ENCODE data around the gene BCAS3.

BCAS3 gene

DNA sequence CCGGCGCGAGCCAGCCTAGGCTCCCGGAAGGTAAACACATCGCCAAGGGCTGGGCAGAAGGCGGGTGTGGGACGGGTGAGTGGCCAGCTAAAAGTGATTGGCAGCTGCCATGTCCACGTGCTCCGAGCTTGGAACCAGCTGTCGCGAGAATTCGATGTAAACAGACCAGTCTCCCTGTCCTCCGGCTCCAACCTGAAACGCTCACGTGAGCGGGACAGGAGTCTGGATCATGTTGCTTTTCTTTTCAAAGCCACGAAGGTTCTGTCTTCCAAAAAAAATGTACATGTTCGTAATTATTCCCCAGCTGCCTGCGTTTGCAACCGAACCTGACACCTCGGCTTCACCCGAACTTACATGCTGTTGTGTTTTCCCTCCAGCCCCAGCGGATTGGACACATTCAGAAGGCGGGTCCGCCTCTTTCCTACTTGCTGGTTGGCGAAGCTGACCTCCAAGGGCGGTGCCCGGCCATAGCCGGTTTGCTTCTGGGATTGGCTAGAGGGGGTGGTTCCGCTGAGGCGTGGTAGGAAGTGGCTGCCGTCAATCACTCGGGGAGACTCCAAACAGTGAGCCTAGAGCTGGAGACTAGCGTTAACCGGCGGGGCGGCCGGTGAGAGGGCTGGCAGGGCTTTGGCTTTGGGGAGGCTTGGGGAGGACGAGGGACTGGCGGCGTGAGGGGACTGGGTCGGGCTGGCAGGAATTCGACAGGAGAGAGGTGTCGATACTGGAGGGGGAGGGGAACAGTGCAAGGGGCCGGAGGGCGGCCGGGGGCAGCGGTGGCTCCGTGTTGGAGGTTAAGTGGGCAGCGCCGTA lies at the start of gene BCAS3:
Gene BCAS3, plus strand, starts transcription at position 544 of the 810 bp plus-strand sequence.
- H3K36me3 ChIP-seq (ENCODE audit: insufficient read depth, low read length): no peaks in the 10 kb centered on the region

DNA sequence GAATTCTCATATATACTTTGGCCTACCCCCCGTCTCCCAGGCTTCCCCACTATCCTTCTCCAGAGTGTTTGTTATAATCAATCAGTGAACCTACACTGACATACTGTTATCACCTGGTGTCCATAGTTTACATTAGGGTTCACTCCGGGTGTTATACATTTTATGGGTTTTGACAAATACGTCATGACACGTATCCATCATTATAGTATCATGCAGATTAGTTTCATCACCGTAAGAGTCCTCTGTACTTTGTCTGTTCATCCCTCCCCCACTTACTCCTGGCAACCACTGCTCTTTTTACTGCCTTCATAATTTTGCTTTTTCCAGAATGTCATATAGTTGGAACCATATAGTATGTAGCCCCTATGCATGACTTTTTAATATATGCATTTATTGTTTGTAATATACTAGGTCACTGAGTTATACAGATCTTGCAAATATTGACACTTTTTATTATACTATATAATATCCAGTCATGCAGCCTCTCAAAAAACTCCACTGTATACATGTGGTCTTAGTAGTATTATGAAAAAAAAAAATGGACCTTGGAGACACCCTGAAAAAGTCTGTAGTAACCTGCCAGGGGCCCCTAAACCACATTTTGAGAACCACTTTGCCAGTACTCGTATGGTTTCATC lies 49.3 kb upstream of the BCAS3 start:
- no peak overlapping the region for H3K27ac ChIP-seq (ENCODE audit: low read depth, low read length)
- no peaks in the 10 kb centered on the region for H3K27me3 ChIP-seq (ENCODE audit: control insufficient read depth in 1 of 2, insufficient read depth in 2 of 2, low read length in 2 of 2)
- H3K9me3 ChIP-seq (ENCODE audit: low read length): no peaks in the 10 kb centered on the region
- no peak overlapping the region for H3K4me3 ChIP-seq (ENCODE audit: low read depth in 1 of 2, low read length in 2 of 2)
- H3K36me3 ChIP-seq (ENCODE audit: insufficient read depth, low read length): no peaks in the 10 kb centered on the region
- H3K9ac ChIP-seq (ENCODE audit: low read length): no peak overlapping the region
- H3K4me1 ChIP-seq (ENCODE audit: insufficient read depth, low read length): no peaks in the 10 kb centered on the region

More for the DNA sequence above, at the start of gene BCAS3:
- Histone ChIP-seq H3K9me3 (ENCODE audit: low read length) (no peaks in the 10 kb centered on the region), H3K9ac (ENCODE audit: low read length) (peak within 1 kb of the TSS; percentile 42), H3K4me3 (ENCODE audit: low read depth in 1 of 2, low read length in 2 of 2) (peak within 1 kb of the TSS; percentile 65 to 66), H3K4me1 (ENCODE audit: insufficient read depth, low read length) (peaks cover 8% of the 10 kb centered on the region), H3K27me3 (ENCODE audit: control insufficient read depth in 1 of 2, insufficient read depth in 2 of 2, low read length in 2 of 2) (no peaks in the 10 kb centered on the region), H3K27ac (ENCODE audit: low read depth, low read length) (peak within 1 kb of the TSS; percentile 71)

DNA sequence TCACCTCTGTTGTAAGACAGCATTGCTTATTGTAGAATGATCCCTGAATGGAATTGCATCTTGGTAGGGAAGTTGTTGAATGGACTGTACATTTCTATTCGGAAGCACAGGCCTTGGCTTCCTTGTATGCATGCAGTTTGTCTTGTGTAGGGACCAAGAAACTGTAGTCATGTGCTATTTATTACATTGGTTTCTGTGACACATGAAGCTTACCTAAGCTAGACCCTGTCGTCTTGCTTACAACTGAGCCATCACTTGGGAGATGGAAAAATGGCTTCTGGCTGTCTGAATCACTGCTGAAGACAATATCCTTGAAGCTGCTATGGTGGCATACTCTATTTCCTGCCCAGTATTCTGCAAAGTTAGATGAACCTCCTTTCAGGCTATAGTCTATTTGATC lies 48.5 kb upstream of the BCAS3 start:
- H3K4me1 ChIP-seq (ENCODE audit: insufficient read depth, low read length): no peaks in the 10 kb centered on the region
- H3K27me3 ChIP-seq (ENCODE audit: control insufficient read depth in 1 of 2, insufficient read depth in 2 of 2, low read length in 2 of 2): no peaks in the 10 kb centered on the region
- H3K36me3 ChIP-seq (ENCODE audit: insufficient read depth, low read length): peaks cover 4% of the 10 kb centered on the region
- no peaks in the 10 kb centered on the region for H3K9me3 ChIP-seq (ENCODE audit: low read length)
- H3K9ac ChIP-seq (ENCODE audit: low read length): no peak overlapping the region
- no peak overlapping the region for H3K27ac ChIP-seq (ENCODE audit: low read depth, low read length)
- H3K4me3 ChIP-seq (ENCODE audit: low read depth in 1 of 2, low read length in 2 of 2): no peak overlapping the region

DNA sequence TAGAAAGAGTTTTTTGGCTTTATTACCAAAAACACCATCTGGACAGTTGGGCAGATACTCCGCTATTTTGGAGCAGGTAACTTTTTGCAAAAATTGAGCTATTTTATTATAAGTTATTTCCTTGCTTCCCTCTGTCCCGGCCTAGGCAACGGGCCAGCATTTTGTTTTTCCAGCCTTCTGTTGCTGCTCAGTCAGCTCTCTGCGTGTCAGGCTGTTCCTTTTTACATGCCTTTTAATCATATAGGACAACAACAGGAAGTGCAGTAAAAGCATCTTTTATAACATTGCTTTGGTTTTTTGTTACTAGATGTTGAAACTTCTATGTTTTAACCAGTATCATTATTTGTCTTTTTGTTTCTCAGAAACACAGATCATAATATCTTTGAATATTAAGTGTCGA lies 47.3 kb upstream of the BCAS3 start:
- H3K9me3 ChIP-seq (ENCODE audit: low read length): no peaks in the 10 kb centered on the region
- H3K9ac ChIP-seq (ENCODE audit: low read length): no peak overlapping the region
- H3K27me3 ChIP-seq (ENCODE audit: control insufficient read depth in 1 of 2, insufficient read depth in 2 of 2, low read length in 2 of 2): no peaks in the 10 kb centered on the region
- H3K4me1 ChIP-seq (ENCODE audit: insufficient read depth, low read length): no peaks in the 10 kb centered on the region
- H3K4me3 ChIP-seq (ENCODE audit: low read depth in 1 of 2, low read length in 2 of 2): no peak overlapping the region
- H3K27ac ChIP-seq (ENCODE audit: low read depth, low read length): no peak overlapping the region
- H3K36me3 ChIP-seq (ENCODE audit: insufficient read depth, low read length): peaks cover 8% of the 10 kb centered on the region

DNA sequence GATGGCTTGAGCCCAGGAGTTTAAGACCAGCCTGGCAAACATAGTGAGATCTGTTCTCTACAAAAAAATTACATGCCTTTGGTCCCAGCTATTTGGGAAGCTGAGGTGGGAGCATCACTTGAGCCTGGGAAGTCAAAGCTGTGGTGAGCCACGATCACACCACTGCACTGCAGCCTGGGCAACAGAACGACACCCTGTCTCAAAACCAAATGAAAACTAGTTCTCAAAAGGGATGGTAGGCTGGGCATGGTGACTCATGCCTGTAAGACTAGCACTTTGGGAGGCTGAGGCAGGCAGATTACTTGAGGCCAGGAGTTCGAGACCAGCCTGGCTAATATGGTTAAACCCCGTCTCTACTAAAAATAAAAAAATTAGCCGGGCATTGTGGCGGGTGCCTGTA lies 46.5 kb upstream of the BCAS3 start:
- Histone ChIP-seq H3K9me3 (ENCODE audit: low read length) (no peaks in the 10 kb centered on the region), H3K4me3 (ENCODE audit: low read depth in 1 of 2, low read length in 2 of 2) (no peak overlapping the region), H3K36me3 (ENCODE audit: insufficient read depth, low read length) (peaks cover 16% of the 10 kb centered on the region), H3K27ac (ENCODE audit: low read depth, low read length) (no peak overlapping the region), H3K27me3 (ENCODE audit: control insufficient read depth in 1 of 2, insufficient read depth in 2 of 2, low read length in 2 of 2) (no peaks in the 10 kb centered on the region), H3K4me1 (ENCODE audit: insufficient read depth, low read length) (no peaks in the 10 kb centered on the region), H3K9ac (ENCODE audit: low read length) (no peak overlapping the region)

DNA sequence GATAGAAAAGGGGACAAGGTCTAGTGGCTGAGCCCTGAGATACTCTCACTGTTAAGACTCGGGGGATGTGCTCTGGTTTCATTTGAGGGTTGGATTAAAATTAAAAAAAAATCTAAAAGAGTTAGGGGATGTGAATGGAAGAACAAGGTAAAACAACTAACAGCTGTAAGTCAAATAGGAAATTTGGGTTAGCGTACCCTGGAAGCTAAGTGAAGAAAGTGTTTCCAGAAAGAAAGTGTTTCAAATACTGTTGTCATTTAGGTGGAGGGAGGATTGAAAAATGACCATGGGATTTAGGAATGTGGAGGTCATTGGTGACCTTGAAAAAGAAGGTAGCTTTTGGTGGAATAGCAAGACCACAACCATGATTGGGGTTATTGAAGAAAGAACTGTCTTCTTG lies 40.0 kb upstream of the BCAS3 start:
- Histone ChIP-seq H3K9ac (ENCODE audit: low read length) (no peak overlapping the region), H3K4me1 (ENCODE audit: insufficient read depth, low read length) (peaks cover 6% of the 10 kb centered on the region), H3K4me3 (ENCODE audit: low read depth in 1 of 2, low read length in 2 of 2) (no peak overlapping the region), H3K27ac (ENCODE audit: low read depth, low read length) (no peak overlapping the region), H3K27me3 (ENCODE audit: control insufficient read depth in 1 of 2, insufficient read depth in 2 of 2, low read length in 2 of 2) (no peaks in the 10 kb centered on the region), H3K36me3 (ENCODE audit: insufficient read depth, low read length) (peaks cover 16% of the 10 kb centered on the region), H3K9me3 (ENCODE audit: low read length) (no peaks in the 10 kb centered on the region)

DNA sequence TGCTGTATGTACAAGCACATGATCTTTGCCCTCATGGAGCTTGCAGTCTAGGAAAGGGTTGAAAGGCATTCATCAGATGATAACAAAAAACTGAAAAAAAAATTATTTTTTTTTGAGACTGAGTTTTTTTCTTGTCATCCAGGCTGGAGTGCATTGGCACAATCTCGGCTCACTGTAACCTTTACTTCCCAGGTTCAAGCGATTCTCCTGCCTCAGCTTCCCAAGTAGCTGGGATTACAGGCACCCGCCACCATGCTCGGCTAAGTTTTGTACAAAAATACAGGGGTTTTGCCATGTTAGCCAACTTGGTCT lies 38.7 kb upstream of the BCAS3 start:
- Histone ChIP-seq H3K4me3 (ENCODE audit: low read depth in 1 of 2, low read length in 2 of 2) (no peak overlapping the region), H3K4me1 (ENCODE audit: insufficient read depth, low read length) (peaks cover 6% of the 10 kb centered on the region), H3K27me3 (ENCODE audit: control insufficient read depth in 1 of 2, insufficient read depth in 2 of 2, low read length in 2 of 2) (no peaks in the 10 kb centered on the region), H3K36me3 (ENCODE audit: insufficient read depth, low read length) (peaks cover 13% of the 10 kb centered on the region), H3K9ac (ENCODE audit: low read length) (no peak overlapping the region), H3K27ac (ENCODE audit: low read depth, low read length) (no peak overlapping the region), H3K9me3 (ENCODE audit: low read length) (no peaks in the 10 kb centered on the region)

DNA sequence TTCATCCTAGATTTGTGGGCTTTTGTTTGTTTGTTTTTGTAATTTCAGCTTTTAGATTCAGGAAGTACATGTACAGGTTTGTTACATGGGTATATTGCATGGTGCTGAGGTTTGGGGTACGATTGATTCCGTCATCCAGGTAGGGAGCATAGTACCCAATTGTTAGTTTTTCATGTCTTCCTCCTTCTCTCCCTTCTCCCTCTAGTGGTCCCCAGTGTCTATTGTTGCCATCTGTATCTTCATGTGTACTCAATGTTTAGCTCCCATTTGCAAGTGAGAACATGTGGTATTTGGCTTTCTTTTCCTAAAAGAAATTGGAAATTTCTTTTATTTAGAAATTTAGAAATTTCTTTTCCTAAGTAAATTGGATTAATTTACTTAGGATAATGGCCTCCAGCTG lies 37.1 kb upstream of the BCAS3 start:
- Histone ChIP-seq H3K4me1 (ENCODE audit: insufficient read depth, low read length) (peaks cover 6% of the 10 kb centered on the region), H3K36me3 (ENCODE audit: insufficient read depth, low read length) (peaks cover 6% of the 10 kb centered on the region), H3K27ac (ENCODE audit: low read depth, low read length) (no peak overlapping the region), H3K9me3 (ENCODE audit: low read length) (no peaks in the 10 kb centered on the region), H3K9ac (ENCODE audit: low read length) (no peak overlapping the region), H3K4me3 (ENCODE audit: low read depth in 1 of 2, low read length in 2 of 2) (no peak overlapping the region), H3K27me3 (ENCODE audit: control insufficient read depth in 1 of 2, insufficient read depth in 2 of 2, low read length in 2 of 2) (no peaks in the 10 kb centered on the region)

DNA sequence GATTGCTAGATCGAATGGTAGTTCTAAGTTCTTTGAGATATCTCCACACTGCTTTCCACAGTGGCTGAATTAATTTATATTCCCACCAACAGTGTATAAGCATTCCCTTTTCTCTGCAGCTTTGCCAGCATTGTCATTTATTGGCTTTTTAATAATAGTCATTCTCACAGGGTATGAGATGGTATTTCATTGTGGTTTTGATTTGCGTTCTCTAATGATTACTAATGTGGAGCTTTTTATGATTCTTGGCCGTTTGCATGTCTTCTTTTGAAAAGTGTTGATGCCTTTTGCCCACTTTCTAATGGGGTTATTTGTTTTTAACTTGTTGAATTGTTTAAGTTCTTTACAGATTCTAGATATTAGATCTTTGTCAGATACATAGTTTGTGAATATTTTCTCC lies 36.5 kb upstream of the BCAS3 start:
- H3K4me3 ChIP-seq (ENCODE audit: low read depth in 1 of 2, low read length in 2 of 2): no peak overlapping the region
- no peaks in the 10 kb centered on the region for H3K9me3 ChIP-seq (ENCODE audit: low read length)
- no peaks in the 10 kb centered on the region for H3K36me3 ChIP-seq (ENCODE audit: insufficient read depth, low read length)
- no peak overlapping the region for H3K27ac ChIP-seq (ENCODE audit: low read depth, low read length)
- peaks cover 10% of the 10 kb centered on the region for H3K4me1 ChIP-seq (ENCODE audit: insufficient read depth, low read length)
- H3K9ac ChIP-seq (ENCODE audit: low read length): no peak overlapping the region
- H3K27me3 ChIP-seq (ENCODE audit: control insufficient read depth in 1 of 2, insufficient read depth in 2 of 2, low read length in 2 of 2): no peaks in the 10 kb centered on the region

DNA sequence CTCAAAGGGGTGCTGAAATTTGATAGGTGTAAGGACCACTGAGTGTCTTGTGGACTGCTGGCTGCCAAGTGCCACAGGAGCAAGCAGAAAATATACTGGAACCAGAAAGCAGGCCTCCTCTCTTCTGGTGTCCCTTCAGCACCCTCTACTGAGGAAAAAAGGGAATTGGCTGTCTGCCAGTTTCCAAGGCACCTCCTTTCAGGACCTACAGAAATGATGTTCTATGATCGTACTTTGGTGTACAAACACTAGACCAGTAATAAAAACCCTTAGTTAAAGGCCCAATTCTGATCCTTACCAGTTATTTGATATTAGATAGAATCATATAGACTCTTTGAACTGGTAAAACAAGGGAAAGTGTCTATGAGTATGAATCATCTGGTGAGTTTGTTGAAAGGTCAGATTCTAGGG lies 35.8 kb upstream of the BCAS3 start:
- no peak overlapping the region for H3K4me3 ChIP-seq (ENCODE audit: low read depth in 1 of 2, low read length in 2 of 2)
- no peak overlapping the region for H3K27ac ChIP-seq (ENCODE audit: low read depth, low read length)
- peaks cover 11% of the 10 kb centered on the region for H3K4me1 ChIP-seq (ENCODE audit: insufficient read depth, low read length)
- no peaks in the 10 kb centered on the region for H3K36me3 ChIP-seq (ENCODE audit: insufficient read depth, low read length)
- H3K9ac ChIP-seq (ENCODE audit: low read length): no peak overlapping the region
- no peaks in the 10 kb centered on the region for H3K27me3 ChIP-seq (ENCODE audit: control insufficient read depth in 1 of 2, insufficient read depth in 2 of 2, low read length in 2 of 2)
- no peaks in the 10 kb centered on the region for H3K9me3 ChIP-seq (ENCODE audit: low read length)

DNA sequence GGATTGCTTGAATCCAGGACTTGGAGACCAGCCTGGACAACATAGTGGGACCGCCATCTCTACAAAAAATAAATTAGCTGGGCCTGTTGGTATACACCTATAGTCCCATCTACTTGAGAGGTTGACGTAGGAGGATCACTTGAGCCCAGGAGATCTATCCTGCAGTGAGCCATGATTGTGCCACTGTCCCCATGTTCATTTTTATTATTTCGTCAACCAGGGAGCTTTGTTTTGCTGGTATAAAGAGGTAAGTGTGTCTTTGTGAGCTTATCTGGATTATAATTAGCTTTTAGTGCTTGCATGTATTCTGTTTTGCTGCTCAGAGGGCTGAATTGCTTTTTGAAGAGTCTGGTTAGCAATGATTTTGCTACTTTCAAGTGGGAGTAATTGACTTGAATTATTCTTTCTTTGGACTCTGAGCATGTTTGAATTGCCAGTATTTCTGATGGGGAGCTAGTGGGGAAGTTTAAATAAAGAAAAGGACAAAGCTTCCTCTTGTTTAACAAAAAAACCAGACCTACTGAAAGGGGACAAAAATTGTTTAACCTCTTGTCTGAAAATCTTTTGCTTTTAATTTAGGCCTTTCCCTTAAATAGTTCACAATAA lies 31.6 kb upstream of the BCAS3 start:
- no peaks in the 10 kb centered on the region for H3K9me3 ChIP-seq (ENCODE audit: low read length)
- no peak overlapping the region for H3K27ac ChIP-seq (ENCODE audit: low read depth, low read length)
- H3K27me3 ChIP-seq (ENCODE audit: control insufficient read depth in 1 of 2, insufficient read depth in 2 of 2, low read length in 2 of 2): no peaks in the 10 kb centered on the region
- H3K9ac ChIP-seq (ENCODE audit: low read length): no peak overlapping the region
- H3K36me3 ChIP-seq (ENCODE audit: insufficient read depth, low read length): peaks cover 17% of the 10 kb centered on the region
- peaks cover 11% of the 10 kb centered on the region for H3K4me1 ChIP-seq (ENCODE audit: insufficient read depth, low read length)
- no peak overlapping the region for H3K4me3 ChIP-seq (ENCODE audit: low read depth in 1 of 2, low read length in 2 of 2)
